Loucy (cell line): Measurements from ENCODE around the gene SNX21.

Source experiments
- H2AFZ ChIP-seq: fragments of 200-600 bp; sonication (generic); 2 replicates; pipeline ENCODE4 v1.6.0; 2016; ENCODE audit warnings: antibody characterized with exemption, mild to moderate bottlenecking, low read length, moderate library complexity
- H3F3A ChIP-seq: fragments of 200-600 bp; 2 replicates; pipeline ENCODE4 v1.6.0; 2016; ENCODE audit warnings: antibody characterized with exemption, low read depth, mild to moderate bottlenecking
- H3K27me3 ChIP-seq: fragments of 200-600 bp; sonication (generic); 2 replicates; pipeline ENCODE4 v1.6.1; 2014; ENCODE audit warnings: low read length, mild to moderate bottlenecking; ENCODE audit not compliant: insufficient read depth, poor library complexity, severe bottlenecking
- H3K36me3 ChIP-seq: fragments of 200-600 bp; sonication (generic); 2 replicates; pipeline ENCODE4 v1.6.1; 2016; ENCODE audit warnings: low read length; ENCODE audit not compliant: insufficient read depth
- H3K4me1 ChIP-seq: fragments of 200-600 bp; sonication (generic); 2 replicates; pipeline ENCODE4 v1.5.1; 2014; ENCODE audit warnings: low read length, mild to moderate bottlenecking; ENCODE audit not compliant: insufficient read depth, poor library complexity, severe bottlenecking
- H3K4me2 ChIP-seq: fragments of 200-600 bp; sonication (generic); 2 replicates; pipeline ENCODE4 v1.6.0; 2014; ENCODE audit warnings: antibody characterized with exemption, low read length, low read depth, mild to moderate bottlenecking; ENCODE audit not compliant: poor library complexity, severe bottlenecking
- H3K4me3 ChIP-seq: fragments of 200-600 bp; sonication (generic); 2 replicates; pipeline ENCODE4 v1.5.1; 2014; ENCODE audit warnings: low read length, mild to moderate bottlenecking, mixed read lengths; ENCODE audit not compliant: poor library complexity, severe bottlenecking
- H3K79me2 ChIP-seq: fragments of 200-600 bp; sonication (generic); 2 replicates; pipeline ENCODE4 v1.6.1; 2014; ENCODE audit warnings: low read length; ENCODE audit not compliant: insufficient read depth
- H3K9ac ChIP-seq: fragments of 200-600 bp; sonication (generic); 2 replicates; pipeline ENCODE4 v1.6.0; 2014; ENCODE audit warnings: mild to moderate bottlenecking, low read depth, low read length, moderate library complexity; ENCODE audit not compliant: poor library complexity, severe bottlenecking
- H3K9me2 ChIP-seq: fragments of 200-600 bp; sonication (generic); replicated peaks from 2 replicates; pipeline ENCODE4 v1.6.1; 2016; ENCODE audit warnings: low read depth, low read length, mixed read lengths
- H3K9me3 ChIP-seq: fragments of 200-600 bp; sonication (generic); 2 replicates; pipeline ENCODE4 v1.6.1; 2014; ENCODE audit warnings: mild to moderate bottlenecking, antibody characterized with exemption, low read length, low read depth; ENCODE audit not compliant: insufficient read depth
- H4K20me1 ChIP-seq: fragments of 200-600 bp; sonication (generic); 2 replicates; pipeline ENCODE4 v1.6.0; 2014; ENCODE audit warnings: antibody characterized with exemption, low read length, mild to moderate bottlenecking; ENCODE audit not compliant: insufficient read depth, poor library complexity, severe bottlenecking
- CTCF ChIP-seq: fragments of 200-600 bp; sonication (generic); conservative IDR thresholded peaks from 2 replicates; pipeline ENCODE4 v1.5.1; 2014; ENCODE audit warnings: mild to moderate bottlenecking, antibody characterized with exemption, low read length
- EZH2phosphoT487 ChIP-seq: fragments of 200-600 bp; IDR thresholded peaks from 2 replicates; pipeline ENCODE4 v1.6.1; 2018; ENCODE audit warnings: antibody characterized with exemption, mild to moderate bottlenecking, moderate library complexity, borderline replicate concordance

Gene SNX21

DNA sequence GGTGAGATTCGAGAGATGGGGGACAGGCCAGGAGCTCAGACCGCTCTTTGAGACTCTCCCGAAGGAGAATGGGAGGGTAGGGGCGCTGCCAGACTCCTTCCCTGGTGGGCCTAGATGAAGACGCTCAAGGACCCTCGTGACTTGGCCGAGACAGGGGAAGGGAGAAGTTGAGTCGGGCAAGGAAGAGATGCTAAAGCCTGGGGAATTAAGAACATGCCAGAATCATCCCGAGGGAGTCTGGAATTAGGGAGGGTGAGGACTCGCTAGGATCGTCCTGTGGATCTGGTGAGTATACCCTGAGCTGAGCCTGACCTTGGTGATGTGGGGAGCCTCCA is 20.6 kb upstream of the SNX21 start:
- peaks cover 59% of the 10 kb centered on the region for H3K79me2 ChIP-seq
- peaks cover 38% of the 10 kb centered on the region for H3K4me1 ChIP-seq
- peak overlapping the region; percentile 100 for H3K4me3 ChIP-seq
- peaks cover 8% of the 10 kb centered on the region for H3K27me3 ChIP-seq
- no peaks in the 10 kb centered on the region for H3K9me2 ChIP-seq
- peaks cover 45% of the 10 kb centered on the region; the same call in 1 of the 2 replicates for H3K36me3 ChIP-seq
- TF ChIP-seq EZH2phosphoT487 (no peak), CTCF (no peak)
- H3K9ac ChIP-seq: peak overlapping the region; percentile 99
- H3K9me3 ChIP-seq: no peaks in the 10 kb centered on the region
- H3F3A ChIP-seq: peaks cover 2% of the 10 kb centered on the region; the same call in 1 of the 2 replicates
- H2AFZ ChIP-seq: peak overlapping the region; percentile 74
- peak overlapping the region; percentile 86 for H3K4me2 ChIP-seq
- H4K20me1 ChIP-seq: peaks cover 17% of the 10 kb centered on the region

DNA sequence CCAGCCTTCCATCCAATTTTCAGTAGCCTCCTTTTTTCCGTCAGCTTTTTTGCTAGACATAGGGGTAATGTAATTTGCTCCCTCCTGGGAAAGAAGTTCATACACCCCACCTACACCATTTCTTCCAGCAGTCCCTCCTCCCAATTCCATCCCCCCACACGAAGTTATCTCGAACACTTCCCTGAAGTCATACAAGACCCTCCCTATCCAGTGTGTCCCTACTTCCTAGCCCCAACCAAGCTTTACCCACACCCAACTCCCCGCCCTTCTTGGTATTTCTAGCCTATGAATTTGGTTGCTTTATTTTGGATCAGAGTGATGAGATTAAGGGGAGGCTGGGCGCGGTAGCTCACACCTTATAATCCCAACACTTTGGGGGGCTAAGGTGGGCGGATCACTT is 20.1 kb upstream of the SNX21 start:
- no peak overlapping the region for H2AFZ ChIP-seq
- peak overlapping the region; percentile 86 for H3K4me2 ChIP-seq
- peaks cover 59% of the 10 kb centered on the region for H3K79me2 ChIP-seq
- H3K9me2 ChIP-seq: no peaks in the 10 kb centered on the region
- peaks cover 17% of the 10 kb centered on the region for H4K20me1 ChIP-seq
- H3K4me1 ChIP-seq: peaks cover 38% of the 10 kb centered on the region
- no peak for TF ChIP-seq CTCF
- no peaks in the 10 kb centered on the region for H3K9me3 ChIP-seq
- peaks cover 8% of the 10 kb centered on the region for H3K27me3 ChIP-seq
- H3K9ac ChIP-seq: peak overlapping the region; percentile 99
- H3F3A ChIP-seq: peaks cover 2% of the 10 kb centered on the region; the same call in 1 of the 2 replicates
- peak overlapping the region; percentile 100 for H3K4me3 ChIP-seq
- H3K36me3 ChIP-seq: peaks cover 44% of the 10 kb centered on the region; the same call in 1 of the 2 replicates

DNA sequence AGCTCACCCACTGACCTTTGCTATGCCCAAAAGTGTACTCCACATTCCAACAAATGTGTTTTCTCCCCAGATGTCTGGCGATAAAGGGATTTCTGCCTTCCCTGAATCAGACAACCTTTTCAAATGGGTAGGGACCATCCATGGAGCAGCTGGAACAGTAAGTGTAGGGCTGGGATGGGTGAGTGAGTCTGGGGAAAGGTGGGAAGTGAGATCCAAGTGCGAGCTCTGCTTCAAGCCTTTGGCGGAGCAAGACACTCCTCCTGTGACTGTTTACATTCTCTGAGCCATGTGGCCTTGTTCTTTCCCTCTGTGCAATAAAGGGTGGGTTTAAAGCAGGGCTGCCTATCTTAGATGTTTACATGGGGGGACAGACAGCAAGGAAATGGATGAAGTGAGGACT is 19.3 kb upstream of the SNX21 start:
- peaks cover 36% of the 10 kb centered on the region; the same call in 1 of the 2 replicates for H3K36me3 ChIP-seq
- peak overlapping the region; percentile 100 for H3K4me3 ChIP-seq
- H3K4me1 ChIP-seq: peaks cover 38% of the 10 kb centered on the region

More for the DNA sequence above, 19.3 kb upstream of the SNX21 start:
- H3K79me2 ChIP-seq: peaks cover 59% of the 10 kb centered on the region
- peaks cover 2% of the 10 kb centered on the region; the same call in 1 of the 2 replicates for H3F3A ChIP-seq
- peaks cover 17% of the 10 kb centered on the region for H4K20me1 ChIP-seq
- peak overlapping the region; percentile 53 for H3K9ac ChIP-seq
- H2AFZ ChIP-seq: no peak overlapping the region
- H3K27me3 ChIP-seq: peaks cover 8% of the 10 kb centered on the region
- no peaks in the 10 kb centered on the region for H3K9me2 ChIP-seq
- H3K4me2 ChIP-seq: peak overlapping the region; percentile 86
- no peak for TF ChIP-seq CTCF
- no peak for TF ChIP-seq EZH2phosphoT487
- H3K9me3 ChIP-seq: no peaks in the 10 kb centered on the region
